Measurements from ENCODE around the gene TMEM179.

- no peak for TF ChIP-seq ZFP3 (CRISPR knock-in tag; IDR thresholded peaks at IDR 0.05)
- TF ChIP-seq RARB (CRISPR knock-in tag; IDR thresholded peaks at IDR 0.05) = no peak
- TF ChIP-seq PATZ1 (CRISPR knock-in tag; IDR thresholded peaks at IDR 0.05; ENCODE audit: borderline replicate concordance) = no peak
- no peak for TF ChIP-seq OSR1 (CRISPR knock-in tag; IDR thresholded peaks at IDR 0.05)
Measured at GRCh38 chr14:104561124-104561557, 43.4 kb downstream of the TMEM179 start.

Measured in SK-N-SH treated with all-trans-retinoic acid at 6 μM for 48 hours (cell line).